ENCODE measurements around the gene CHST1.

The CHST1 gene

DNA sequence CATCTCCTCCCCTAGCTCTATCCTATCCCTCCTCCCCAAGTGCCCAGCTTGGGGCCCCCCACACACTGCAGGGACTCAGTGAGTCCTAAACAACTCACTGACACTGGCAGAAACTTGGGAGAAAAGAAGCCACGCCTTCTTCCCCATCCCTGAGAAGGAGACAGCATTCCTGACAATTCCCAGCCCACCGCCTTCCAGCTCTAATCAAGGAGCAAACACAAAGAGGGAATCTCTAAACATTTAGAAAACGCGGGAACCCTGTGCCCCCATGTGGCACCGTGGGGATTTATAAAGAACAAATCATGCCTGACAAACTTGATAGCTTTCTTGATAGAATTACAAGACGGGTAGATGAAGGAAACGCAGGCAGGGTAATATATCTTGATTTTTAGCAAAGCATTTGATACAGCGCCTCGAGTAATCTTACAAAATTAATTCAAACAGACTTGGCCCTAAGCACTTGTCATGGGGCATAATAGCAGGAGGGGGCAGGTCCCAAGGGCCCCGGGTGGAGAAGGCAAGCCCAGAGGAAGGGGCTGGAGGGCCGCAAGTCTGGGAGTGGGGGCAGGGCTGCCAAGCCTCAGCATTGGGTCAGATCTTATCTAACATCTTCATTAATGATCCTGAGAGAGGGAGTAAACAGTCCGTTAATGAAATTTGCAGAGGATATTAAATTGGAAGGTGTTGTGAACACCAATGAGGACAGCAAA, 4.5 kb downstream of the CHST1 start:
- in situ Hi-C loops (cut with MboI; ENCODE audit: low sequenced_read_pairs) = no loop called here

DNA sequence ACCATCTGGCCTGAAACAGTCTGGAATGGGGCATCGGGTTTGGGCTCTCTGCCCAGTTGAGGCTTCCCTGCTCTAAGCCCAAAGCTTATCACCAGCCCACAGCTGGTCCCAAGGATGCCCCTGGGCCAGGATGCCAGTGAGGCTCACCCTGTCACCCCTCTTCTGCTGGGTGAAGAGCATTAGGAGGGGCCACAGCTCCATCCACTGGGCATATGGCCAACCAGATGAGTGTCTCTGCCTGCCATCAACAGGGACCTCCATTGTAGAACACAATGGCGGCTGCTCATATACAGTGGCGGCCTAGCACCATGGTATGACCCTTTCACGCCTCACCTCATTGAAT, 5.6 kb downstream of the CHST1 start:
- in situ Hi-C loops (cut with MboI; ENCODE audit: low sequenced_read_pairs) = no loop called here

DNA sequence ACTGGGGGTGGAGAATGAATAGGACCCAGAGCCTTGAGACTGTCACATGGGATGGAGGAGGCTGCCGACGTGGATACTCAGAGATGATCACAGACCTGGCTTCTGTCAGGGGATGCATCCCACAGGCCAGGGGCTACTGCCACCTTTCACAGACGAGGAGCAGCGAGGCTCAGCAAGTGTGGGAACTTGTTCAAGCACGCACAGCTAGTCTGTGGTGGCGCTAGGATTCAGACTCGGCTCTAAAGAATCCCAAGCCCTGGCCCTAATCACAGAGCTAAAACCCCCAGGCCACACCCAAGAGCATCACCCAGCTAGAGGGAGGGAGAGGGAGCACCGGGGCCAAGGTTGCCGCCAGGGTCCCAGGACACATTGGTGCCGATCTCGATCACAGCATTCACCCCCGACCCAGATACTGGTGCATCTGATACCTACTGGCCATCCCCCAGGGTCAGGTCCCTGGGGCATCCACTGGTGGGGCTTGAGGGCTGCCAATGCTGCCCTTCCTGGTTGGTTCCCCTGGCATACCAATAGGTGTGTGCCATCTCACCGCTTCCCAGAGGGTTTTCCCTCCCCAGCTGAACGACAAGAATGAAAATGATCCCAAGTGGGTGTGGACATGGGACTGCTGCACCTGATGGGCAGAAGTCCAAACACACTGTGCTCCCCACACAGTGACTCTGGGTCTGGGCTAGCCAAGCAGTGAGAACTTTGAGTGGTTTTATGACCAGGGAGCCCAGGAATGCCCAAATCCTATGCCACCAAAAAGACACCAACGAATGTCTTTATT, 6.2 kb downstream of the CHST1 start:
- in situ Hi-C loops (cut with MboI; ENCODE audit: low sequenced_read_pairs) = no loop called here

DNA sequence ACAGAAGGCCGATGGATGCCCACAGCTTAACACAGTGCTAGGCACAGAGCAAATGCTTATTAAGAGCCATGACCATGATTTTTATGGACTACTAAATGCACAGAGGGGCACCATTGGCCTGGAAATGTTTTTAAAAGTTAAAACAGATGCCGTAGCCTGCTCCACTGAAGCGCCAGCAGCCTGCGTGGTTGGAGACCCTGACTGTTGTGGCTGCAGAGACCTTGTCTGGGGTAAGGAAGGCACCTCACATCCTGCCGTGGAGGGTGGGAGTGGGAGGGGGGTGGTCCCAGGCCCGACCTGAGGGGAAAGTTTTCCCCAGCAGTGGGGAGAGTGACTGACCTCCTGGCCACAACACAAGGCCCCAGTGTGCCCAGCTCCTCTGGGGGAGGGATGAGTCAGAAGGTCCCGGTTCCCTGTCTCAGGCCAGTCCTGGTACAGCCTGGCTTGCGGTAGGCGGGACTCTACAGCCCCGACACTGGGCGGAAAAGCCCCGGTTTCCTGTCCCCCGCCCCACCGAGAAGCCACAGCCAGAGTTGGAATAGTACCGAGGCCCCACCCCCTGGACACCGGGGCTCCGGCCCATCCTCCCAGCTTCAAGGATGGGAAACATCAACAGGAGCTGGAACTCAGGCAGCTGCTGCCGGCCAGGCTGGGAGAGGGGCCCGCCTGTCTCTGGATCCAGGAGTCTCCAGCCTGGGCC, 7.0 kb downstream of the CHST1 start:
- in situ Hi-C loops (cut with MboI; ENCODE audit: low sequenced_read_pairs) = no loop called here

DNA sequence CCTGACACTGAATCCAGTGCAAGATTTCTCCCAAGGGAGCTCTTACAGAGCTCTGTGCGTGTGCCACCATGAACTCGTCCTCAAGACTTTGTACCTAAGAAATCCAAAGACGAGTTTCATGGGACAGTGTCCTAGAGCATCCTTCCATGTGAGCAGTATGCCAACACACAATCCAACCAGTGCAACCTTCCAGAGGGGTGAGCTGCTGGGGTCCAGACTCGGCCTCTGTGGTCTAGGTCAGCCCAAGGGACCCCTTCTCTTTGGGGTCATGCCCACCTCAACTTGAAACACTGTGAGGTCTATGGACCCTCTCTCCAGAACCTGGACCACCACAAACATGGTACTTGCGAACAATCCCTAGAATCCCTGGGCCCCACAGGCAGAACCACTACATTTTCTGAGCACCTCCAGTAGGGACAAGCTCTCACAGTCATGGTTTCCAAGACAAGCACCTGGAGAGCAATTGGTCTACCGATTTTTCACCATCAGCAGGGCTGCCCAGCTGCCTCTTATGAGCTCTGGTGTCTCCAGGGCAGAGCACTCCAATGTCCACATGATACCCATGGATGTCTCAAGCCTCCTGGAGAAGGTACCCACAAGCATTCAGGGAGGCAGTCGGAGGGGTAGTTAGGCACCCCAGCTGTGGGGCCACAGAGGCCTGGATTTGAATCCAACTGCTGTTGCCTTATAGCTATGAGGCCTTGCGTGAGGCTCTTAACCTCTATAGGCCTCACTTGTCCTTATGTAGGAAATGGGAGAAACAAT, 7.7 kb downstream of the CHST1 start:
- in situ Hi-C loops (cut with MboI; ENCODE audit: low sequenced_read_pairs) = no loop called here

DNA sequence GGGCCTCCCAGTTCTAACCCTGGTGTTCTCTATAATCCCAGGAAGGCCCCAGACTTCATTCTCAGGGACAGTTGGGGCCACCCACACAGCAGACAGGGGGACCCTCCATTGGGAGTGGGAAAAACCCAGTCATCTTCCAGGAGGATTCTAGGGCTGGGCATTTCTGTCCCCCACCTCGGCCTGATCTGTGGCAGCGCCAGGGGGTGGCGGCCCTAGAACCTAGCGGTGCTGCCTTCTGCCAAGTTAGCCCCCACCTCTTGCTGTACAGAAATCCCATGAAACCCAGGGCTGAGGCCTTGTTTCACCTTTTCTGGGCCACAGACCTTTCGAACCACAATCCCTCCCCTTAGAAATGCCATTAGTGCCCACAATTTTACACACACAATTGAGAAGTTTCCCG, 9.6 kb downstream of the CHST1 start:
- in situ Hi-C loops (cut with MboI; ENCODE audit: low sequenced_read_pairs) = no loop called here

DNA sequence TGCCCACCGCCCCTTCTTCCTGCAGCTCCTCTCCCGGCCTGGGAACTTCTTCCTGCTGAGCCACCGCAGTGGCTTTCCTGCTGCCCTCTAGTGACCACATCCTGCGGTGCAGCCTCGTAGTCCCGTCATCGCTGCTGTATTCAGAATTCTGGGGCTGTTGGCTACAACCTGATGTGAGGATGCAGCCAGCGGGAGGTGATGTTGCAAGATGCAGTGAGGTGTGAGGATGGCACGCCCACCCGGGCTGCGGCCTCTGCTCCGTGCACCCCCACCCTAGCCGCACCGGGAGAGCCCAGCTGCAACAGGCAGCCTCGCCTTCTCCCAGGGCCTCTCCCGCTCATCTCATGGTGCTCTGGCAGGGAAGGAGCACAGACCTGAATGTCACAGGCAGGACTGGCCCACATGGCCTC, 10.1 kb downstream of the CHST1 start:
- in situ Hi-C loops (cut with MboI; ENCODE audit: low sequenced_read_pairs) = no loop called here

DNA sequence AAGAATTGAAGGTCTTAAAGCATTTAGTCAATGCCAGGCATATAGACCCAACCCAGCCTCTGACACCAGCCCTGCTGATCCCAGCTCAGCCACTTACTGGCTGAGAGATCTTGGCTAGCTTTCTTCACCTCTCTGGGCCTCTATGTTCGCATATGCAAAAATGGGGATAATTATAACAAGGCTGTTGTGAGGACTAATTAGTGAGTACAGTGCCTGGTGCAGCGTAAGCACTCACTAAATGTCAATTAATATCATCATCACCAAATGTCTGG, 10.5 kb downstream of the CHST1 start:
- in situ Hi-C loops (cut with MboI; ENCODE audit: low sequenced_read_pairs) = no loop called here

DNA sequence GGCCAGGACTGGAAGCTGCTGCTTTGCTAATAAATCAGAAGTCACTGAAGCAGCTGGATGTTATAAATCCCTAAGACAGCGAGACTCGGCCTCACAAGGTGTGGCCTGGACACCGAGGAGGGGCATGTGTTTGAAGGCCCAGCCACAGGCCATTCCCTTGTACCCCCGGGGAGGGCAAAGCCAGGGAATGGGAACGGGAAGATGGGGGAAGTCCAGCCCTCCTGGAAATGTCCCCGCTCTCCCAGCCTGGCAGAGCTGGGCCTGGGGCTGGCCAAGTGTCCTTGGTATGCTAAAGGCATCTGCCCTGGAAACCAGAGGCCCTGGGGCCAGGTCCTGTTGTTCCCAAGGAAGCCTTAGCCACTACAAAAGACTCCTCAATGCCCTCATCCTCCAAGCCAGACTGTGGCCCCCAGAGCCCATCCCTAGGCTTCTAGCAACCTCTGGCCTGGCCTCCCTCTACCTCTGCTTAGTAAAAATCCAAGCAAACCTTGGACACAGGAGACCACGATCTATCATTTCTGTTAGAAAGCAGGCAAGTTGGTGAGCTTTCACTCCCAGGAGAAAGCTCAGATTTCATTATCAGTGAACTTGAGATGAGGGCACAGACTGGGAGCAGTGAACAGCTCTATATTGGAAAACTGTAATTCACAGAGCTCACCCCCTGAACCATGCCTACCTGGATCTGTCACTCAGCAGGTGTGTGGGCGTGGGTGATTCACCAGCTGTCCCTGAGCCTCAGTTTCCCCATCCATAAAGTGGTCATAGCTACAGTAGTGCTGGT, 11.0 kb downstream of the CHST1 start:
- in situ Hi-C loops (cut with MboI; ENCODE audit: low sequenced_read_pairs) = no loop called here

DNA sequence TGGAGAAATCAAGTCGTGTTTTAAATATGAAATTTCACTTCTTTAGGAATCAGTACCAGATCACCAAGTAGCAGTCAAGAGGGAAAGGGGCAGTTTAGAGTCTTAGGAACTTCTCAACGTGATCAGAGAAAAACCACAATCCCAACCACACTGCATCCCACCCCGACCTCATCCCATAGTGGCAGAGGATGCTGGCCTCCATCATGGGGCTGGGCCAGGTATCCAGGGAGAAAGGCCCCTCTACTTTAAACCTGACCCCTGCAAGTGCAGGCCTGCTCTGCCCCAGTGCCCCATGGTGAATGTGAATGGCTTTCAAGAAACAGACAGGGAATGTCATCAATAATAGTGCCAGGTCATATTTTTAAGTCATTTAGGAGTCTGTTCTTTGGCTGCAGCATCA, 12.1 kb downstream of the CHST1 start:
- in situ Hi-C loops (cut with MboI; ENCODE audit: low sequenced_read_pairs) = no loop called here

DNA sequence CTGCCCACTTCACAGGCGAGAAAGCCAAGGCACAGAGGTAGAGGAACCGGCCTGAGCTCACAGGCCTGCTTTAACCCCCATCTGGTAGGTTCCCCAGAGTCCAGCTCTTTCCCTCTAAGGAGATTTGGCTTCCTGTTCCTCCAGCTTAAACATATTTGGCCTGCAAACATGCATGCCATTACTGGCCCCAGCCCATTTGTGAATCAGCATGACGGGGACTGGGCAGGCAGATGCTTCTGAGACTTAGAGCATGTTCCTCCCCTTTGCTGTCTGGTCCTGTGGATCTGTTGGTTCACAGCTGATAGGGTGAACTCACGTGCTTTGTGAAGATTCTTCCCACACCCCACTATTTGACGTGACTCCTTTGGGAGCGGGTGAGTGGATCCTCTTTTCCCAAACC, 12.6 kb downstream of the CHST1 start:
- in situ Hi-C loops (cut with MboI; ENCODE audit: low sequenced_read_pairs) = no loop called here

DNA sequence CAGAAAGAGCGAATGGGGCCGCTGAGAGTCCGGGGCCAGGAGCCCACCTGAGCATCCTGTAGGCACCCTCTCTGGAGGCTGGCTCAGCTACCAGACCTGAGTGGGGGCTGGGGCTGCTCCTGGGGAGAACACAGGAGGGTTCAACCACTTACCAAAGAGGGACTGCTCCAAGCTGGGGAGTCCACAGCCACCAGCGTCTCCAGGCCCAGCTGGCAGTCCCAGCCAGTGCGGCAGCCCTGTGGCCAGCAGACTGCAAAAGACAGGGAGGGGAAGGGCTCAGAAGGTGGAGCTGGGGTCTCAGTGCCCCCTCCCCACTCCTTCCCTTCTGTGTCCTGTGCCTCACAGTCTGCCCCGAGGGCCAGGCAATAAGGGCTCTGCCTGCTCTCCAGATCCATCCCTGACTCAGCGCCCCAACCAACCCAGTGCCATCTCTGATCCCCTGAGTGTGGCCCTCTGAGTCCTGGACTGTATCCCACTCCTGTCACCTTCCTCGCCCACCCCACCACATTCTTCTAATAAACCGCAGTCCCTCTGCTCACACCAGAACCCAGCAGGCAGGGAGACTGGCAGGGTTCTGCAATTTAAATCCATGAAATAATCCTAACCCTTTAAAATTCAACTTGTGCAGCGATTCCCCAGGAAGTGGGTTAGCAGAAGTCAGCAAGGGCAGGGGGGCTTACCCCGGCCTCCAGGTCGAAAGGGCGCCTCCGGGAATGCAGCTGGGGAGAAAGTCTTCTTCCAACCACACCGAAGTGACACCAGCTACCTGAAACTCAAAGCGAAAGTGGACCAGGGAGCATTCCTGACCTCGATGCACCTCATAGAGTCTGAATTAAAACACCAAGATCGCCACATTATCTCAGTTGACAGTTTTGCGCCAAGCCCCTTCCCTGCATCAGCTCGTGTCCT, 13.3 kb downstream of the CHST1 start:
- in situ Hi-C loops (cut with MboI; ENCODE audit: low sequenced_read_pairs) = no loop called here

DNA sequence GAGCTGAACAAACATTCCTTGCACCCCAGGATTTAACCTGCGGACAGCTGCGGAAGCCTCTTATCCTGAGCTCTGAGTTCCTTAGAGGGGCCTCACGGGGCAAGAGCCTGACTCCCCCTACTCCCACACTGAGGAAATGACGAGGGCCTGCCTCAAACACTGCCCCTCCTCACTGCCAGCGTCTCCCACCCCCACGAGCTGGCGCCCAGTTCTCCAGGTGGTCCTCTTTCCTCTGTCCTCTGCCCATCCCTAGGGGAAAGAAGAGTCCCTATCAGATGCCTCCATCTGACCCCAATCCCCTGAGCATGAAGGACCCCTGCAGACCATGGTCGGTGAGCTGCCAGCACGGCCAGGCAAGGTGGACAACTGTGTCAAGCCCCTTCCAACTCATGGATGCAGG, 14.3 kb downstream of the CHST1 start:
- in situ Hi-C loops (cut with MboI; ENCODE audit: low sequenced_read_pairs) = no loop called here

DNA sequence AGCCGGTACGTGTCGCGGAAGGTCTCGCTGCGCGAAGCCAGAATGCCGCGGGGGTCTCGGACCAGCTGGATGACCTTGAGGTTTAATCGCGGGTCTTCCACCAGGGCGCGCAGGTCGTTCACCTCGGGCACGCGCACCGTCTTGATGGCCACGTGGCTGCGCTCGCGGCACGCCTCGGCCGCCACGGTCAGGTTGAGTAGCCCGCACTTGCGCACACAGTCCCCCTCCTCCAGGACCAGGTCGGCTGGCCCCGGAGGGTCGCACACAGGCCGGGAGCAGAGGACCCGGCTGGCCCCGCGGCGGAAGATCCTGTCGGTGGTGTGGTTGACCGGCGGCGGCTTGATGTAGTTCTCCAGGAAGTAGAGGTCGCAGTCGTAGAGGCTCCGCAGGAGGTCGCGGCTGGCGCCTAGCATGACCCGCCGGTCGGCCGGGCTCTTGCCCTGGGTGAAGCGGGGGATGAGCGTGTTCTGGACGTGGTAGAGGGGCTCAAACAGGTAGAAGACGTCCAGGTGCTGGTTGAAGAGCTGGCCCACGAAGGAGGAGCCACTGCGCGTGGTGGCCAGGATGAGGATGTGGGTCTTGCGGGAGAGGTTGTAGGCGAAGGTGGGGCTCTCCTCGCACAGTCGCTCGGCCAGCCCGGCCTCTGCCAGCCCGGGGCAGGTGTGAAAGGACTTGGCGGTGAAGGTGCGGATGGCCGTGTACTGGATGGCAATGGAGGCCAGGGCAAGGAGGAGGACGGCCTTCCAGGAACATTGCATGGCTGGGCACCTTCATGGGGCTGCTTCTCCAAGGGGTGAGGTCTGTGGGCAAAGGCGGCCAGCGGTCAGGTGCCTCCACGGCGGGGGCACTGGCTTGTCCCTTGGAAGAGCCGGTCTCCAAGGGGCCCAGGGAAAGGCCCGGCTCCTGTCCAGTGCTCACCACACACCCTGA, 15.0 kb downstream of the CHST1 start:
- in situ Hi-C loops (cut with MboI; ENCODE audit: low sequenced_read_pairs) = no loop called here

DNA sequence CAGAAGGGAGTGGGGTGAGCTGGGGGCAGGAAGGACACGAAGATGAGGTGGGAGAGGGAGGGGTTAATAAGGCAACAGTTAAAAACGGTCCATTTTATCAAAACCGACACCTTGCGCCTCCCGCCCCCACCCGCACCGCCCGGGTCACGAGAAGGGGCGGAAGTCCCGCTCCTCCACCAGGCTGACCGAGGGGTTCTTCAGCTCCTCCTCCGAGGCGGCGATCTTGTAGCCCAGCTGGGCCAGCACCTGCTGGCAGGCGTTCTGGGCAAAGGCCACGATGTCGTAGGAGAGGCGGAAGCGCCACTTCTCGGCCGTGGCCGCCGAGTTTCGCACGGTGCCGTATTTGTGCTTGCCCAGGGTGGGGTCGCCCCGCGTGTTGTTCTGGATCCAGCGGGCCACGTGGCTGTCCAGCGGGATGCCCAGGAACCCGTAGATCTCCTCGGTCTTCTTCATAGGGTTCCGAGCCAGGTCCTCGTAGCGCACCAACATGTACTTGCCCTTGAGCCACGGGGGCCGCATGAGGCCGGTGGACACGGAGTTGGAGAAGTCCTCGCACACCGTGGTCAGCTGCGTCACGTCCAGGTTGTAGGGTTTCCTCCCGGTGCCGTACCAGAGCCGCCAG, 15.8 kb downstream of the CHST1 start:
- in situ Hi-C loops (cut with MboI; ENCODE audit: low sequenced_read_pairs) = no loop called here

DNA sequence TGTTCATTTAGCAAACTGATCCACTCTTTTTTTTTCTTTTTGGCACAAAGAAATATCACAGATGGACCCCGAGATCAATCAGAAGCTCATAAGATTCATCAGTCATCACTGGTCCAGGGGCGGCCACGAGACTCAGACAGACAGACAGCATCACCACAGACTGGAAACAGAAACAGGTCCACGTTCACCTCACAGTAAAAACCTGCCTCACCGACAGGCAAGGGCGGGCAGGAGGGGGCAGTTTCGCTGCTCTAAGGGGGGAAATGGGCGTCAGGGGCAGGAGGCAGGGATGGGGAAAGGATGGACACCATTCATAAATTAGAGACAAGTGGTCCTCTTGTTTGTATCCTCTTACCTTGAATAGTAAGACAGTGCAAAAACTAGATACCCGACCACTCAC, 16.5 kb downstream of the CHST1 start:
- in situ Hi-C loops (cut with MboI; ENCODE audit: low sequenced_read_pairs) = no loop called here

DNA sequence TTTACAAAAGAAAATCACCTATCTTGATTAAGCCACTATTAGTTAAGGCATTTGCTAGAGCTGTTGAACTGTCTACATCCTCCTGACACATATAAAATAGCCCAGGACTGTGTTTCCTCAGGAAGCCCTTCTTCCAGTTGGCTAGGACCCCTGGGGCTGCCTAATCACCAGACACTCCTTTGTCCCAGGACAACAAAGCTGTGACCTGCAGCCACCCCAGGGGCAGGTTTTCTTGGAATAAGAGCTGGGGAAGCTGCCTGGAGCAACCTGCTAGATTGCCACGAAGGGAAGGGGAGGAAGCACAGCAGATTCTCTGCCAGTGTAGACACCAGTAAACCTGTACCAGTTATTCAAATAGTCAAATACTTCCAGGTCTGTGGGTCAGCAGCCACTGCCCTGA, 17.6 kb downstream of the CHST1 start:
- in situ Hi-C loops (cut with MboI; ENCODE audit: low sequenced_read_pairs) = no loop called here

DNA sequence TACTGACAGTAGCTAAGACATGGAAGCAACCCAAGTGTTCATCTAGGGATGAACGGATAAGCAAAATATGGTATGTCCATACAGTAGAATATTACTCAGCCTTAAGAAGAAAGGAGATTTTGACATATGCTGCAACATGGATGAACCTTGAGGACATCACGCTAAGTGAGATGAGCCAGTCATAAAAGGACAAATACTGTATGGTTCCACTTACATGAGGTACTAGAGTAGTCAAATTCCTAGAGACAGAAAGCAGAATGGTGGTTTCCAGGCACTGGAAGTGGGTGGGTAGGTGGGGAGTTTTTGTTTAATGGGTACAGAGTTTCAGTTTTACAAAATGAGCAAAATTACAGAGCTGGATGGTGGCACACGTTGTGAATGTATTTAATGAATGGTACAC, 18.1 kb downstream of the CHST1 start:
- in situ Hi-C loops (cut with MboI; ENCODE audit: low sequenced_read_pairs) = no loop called here

Data from HL-60/S4 treated with phorbol 12-myristate 13-acetate at 8.2 ng/mL for 4 days and 3 days (cell line).